Eye (tissue), 1 donor: ENCODE data around the gene DHRS12.
A peak's percentile ranks its signal among the peaks of the same experiment; 100 is the strongest.

Source experiments
- DNase-seq: peaks from one replicate; pipeline ENCODE4 v3.0.0-alpha.2; 2015

DHRS12 gene, protein sequence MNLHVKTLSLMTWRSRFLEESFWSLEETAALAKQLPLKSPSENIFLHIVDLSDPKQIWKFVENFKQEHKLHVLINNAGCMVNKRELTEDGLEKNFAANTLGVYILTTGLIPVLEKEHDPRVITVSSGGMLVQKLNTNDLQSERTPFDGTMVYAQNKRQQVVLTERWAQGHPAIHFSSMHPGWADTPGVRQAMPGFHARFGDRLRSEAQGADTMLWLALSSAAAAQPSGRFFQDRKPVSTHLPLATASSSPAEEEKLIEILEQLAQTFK

DNA sequence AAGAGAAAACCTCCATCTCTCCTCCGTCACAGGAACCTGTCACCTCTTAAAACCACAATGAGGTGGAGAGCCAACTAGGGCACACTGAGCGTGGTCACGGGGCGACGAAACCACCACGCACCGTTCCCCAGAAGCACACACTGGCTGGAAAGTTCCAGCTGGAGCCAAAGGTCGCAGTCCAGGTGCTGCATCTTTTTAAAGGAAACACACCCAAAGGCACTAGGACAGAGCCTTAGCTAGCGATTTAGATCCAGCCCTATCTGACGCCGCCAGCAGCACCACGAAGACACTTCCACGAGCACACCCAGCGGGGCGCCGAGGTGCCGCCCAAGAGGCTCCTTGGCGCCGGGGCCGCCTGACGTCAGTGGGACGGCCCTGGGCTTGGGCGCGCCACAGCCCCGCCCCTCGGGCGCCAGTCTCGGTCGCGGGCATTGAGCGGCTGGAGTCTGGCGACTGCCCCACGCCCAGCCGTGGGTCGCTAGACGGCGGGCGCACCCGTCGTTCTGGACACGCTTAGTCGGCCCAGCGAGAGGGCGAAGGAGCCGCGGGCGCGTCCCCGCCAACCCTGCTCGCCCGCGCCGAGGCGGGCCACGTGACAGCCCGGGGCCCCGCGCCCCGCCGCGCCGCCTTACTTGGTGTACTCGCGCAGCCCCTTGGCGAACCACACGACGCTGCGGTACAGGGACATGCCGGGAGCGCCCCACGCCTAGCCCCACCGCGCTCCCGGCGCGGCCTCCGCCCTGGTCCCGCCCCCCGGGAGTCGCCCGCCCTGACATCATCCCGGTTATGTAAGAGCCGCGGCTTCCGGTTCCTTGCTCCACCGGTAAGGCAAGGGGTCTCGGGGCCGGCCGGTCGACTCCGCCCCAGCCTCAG is at the start of gene DHRS12:
Gene DHRS12 (minus strand): TSS at position 742 of the 873 bp plus-strand sequence. CDS start 4,504 bp downstream, outside the sequence.
- peak; percentile 93 for DNase-seq

GRCh38 chr13:51849145-51850101 is 45.5 kb upstream of the DHRS12 start:
- peak; percentile 48 for DNase-seq

GRCh38 chr13:51848674-51849073 is 44.7 kb upstream of the DHRS12 start:
- DNase-seq = no peak

GRCh38 chr13:51846756-51847155 is 42.8 kb upstream of the DHRS12 start:
- DNase-seq = no peak

- no peak for DNase-seq
These were observed 41.8 kb upstream of the DHRS12 start for GRCh38 chr13:51845574-51846318.

DNA sequence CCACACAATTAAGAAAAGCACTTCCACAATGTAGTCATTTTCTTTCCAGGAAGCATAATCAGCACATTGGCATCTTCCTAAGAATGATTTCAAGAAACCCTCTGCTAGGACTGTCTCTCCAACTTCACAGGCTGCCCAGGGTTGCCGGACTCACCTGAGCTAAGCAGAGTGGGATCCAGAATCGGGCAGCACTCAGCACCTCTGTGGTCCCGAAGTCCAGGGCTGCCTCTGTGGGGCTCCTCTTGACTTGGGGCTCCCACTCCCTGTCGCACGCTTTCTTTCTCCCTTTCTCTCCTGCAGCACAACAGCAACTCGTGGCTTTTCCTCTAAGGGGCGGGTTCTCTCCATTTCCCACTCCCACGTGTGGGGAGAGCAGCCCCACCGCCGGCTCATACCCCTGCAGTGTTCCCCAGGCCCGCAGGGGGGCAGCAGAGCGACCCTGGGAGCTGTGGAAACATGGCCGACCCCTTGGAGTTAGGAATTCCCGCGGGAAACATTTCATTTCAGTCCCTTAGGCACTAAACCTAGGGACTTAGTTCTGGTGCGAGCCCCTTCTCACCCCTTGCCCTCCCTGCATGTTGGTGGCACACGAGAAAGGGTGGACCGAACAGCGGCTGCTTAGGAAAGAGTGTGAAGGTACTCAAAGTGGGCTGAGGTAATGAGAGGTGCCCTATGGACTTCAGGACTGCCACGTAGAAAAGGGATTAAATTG is 41.1 kb upstream of the DHRS12 start, which contains the start of gene TMEM272:
Gene TMEM272 (minus strand): TSS at position 316 of the 712 bp plus-strand sequence. CDS start 6,647 bp downstream, outside the sequence.
- DNase-seq = peak; percentile 68

DNA sequence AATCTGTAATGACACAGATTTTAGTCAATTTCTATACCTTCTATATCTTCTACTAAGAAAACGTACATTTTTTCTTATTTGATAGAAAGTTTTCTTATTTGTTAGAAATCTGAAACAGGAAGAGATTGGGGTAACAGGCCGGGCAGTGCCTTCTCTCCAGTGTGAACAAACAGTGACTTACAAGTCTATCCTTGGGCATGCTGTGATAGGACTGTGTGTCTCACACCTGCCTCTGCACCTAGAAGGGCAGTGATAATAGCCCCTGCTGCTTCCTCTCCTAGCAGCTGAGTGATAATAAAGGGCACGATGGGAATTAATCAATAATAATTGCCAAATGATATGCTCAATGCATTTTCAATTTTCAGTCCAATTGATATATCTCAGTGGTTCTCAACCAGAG is 39.6 kb upstream of the DHRS12 start:
- DNase-seq = no peak

- no peak for DNase-seq
These were observed 37.8 kb upstream of the DHRS12 start for GRCh38 chr13:51841732-51842131.

DNA sequence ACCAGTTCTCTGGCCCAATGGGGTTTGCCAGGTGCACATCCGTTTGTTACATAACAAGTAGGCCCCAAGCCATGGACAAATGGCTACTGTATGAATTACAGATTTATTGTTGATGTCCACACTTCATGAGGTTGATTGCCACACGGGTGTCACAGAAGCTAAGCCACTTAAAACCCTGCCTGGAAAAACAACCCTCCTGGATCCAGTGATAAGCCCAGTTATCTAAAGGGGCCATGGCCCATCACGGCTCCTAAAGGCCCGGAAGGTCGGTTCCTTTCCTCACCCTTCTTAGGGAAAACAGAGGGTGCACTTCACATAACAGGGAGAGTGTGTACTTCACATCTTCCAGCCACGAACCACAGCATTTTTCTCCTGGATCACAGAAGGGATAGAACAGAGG is 37.0 kb upstream of the DHRS12 start:
- no peak for DNase-seq

DNA sequence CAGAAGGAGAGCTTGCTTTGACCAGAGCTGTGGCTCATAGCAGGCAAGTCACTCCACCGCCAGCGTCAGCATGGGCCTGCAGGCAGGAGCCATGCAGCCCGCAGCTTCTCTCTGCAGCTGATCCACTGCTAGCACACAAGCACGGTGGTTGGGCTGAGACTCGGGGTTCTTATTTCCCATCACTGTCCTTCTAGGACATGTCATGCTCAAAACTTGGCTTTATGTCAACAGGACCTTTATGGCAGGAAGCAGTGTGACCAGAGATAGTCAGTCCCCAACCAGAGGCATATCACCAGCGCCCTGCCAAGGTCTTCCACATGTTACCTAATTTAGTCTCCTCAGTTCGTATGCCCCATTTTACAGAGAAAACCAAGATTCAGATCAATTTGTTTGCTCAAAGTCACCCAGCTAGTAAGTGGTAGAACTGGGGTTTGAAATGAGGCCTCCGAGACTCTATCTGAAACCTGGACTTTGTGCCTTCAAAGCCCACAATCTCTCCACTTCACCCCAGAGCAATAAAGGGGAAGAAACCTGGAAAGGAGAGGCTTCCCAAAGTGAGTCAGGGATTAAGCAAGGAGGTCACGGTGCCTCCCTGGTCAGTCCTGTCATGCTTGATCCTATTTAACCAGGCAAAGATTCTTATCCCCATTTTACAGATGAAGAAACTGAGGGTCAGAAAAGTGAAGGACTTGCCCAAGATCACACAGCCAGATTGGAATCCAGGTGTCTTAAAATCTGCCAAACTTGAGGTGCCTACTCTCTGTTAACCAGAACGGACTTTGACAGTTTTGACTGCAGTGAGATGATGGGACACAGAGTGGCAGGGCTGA is 36.0 kb upstream of the DHRS12 start:
- DNase-seq = no peak

GRCh38 chr13:51838240-51838846 is 34.4 kb upstream of the DHRS12 start:
- DNase-seq = no peak

GRCh38 chr13:51837016-51837415 is 33.1 kb upstream of the DHRS12 start:
- DNase-seq = no peak

DNA sequence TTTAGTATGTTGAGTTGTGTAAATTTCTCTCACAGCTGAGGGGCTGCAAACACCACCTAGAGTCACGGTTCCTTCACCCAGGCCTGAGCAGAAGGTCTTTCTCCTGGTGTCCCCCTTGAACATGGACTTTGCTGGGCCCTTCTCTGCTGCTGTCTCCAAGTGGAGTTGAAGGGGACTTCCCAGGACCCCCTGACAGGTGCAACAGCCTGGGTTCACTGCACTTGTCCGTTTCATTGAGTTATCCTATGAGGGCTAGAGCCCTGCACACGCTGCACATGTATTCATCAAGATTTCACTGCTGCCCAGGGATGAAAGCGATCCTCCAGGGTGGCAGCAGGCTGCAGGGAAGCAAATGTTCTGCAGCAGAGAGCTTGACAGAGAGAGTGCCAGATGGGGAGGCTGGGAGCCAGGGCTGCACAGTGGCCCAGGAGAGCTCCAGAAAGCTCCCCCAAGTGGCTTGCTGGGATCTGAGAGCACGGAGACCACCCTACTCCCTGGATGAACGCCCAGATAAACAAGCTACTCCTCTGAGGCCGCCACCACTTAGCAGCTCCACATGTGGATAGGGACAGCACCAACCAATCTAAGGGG is 30.7 kb upstream of the DHRS12 start:
- peak; percentile 25 for DNase-seq

- DNase-seq = no peak
These were observed 30.0 kb upstream of the DHRS12 start for GRCh38 chr13:51833980-51834379.

DNA sequence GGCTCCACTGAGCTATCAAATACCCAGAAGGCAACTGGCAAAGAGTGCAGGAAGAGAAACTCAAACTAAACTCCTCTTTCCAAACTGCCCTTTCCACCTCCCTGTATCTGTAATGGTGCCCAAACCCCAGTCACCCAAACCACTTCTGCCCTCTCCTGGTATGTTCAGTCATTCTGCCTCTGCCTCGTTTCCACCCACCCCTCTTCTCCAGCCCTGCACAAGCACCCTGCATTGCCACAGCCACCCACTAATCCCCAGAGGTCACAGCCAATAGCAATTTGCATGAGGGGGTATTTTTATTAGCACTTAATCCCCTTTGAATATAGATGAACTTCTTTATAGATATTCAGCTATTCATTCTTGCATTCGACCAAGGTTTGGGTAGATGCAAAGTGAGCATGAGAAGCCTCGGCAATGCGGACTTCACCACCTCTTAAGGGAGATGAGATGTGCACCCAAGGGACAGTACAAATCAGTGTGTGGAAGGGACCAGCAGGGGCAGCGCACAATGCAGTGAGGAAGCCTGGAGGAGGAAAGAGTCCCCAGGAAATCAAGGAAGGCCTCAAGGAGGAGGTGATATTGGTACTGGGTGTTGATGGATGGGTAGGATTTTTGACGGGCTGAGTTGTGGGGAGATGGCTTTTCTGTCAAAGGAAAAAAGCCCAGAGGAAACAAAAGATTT is 28.6 kb upstream of the DHRS12 start:
- DNase-seq = no peak

DNA sequence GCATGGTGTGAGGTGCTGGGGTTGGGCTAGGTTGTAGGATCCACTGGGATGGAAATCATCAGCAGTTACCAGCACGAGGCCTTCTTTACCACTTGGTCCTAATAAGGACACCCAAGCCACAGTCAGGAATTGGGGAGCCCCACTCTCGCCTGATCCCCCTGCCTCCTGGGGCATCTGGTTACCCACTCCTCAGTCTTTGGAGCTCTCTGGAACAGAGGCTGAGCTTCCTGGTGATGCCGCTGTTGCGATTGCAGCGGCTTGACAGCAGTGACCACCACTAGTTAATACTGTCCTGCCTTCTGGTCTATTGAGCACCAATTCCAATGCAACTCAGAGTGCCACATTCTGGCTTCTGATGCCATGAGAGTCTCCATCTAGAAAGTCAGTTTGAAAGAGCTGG is 27.6 kb upstream of the DHRS12 start:
- DNase-seq = no peak

GRCh38 chr13:51829568-51829899 is 25.6 kb upstream of the DHRS12 start:
- no peak for DNase-seq

DNA sequence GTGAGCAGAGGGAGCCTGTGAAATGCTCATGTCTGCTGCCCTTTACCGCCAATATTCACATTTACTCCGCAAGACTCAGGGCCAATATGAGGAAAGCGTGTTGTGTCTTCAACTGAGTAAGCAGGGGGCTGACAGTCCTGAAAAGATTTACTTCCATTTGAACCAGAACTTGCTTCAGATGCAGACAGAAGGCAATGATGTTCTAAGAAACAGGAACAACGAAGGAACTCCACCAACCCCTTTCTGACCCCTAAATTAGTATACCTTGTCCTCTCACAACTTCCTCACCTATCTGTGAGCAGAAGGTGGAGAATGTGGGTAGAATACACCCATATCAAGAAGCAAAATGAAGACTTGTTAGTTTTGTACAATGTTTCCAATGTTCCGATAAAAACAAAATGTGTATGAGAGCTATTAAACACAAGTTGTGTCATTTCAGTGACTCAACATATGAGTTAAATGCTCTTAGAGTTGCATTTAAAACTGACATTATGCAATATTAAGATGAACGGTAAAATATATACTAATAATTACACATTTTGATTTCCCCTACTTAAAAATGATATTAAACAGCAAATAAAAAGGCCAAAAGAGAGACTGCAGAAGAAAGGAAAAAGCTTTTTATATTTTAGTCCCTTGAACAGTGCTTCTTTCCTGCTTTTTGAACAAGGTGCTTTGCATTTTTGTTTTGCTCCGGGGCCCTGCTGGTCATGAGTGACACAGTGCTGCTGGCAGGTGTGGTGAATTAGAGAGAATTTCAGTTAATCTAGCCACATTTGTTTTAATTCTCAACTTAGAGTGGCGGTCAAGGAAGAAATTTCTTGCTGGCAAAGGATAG is 25.0 kb upstream of the DHRS12 start:
- DNase-seq = no peak
